Embryonic facial prominence (tissue), 1 donor: ENCODE results near the gene MAP3K19.
"Not testable (repeated sequence)": the region's sequence is repeated elsewhere in the genome, so short reads cannot be mapped to it uniquely, and the experiment has no call there.

Experiments used
- DNase-seq: peaks from one replicate; pipeline ENCODE4 v3.0.0-alpha.2; 2016; ENCODE audit errors: extremely low spot score

The MAP3K19 gene

DNA sequence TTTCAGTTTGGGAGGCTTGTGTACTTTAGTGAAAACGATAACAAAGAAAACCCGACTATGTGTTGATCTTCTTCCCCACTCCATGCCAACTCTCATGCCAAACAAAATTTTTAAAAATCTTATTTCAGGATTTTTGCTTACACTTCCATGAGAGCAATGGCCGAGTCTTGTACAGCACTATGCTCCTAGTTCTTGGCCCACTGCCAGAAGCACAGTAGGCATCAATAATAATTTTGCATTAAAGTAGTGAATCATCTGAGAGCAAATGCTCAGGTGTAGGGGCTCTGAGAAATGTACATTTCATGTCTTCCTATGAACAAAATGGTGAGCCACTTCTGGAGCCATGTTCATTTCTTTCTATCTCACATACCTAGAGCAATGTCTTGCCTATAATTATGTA is 62.2 kb downstream of the MAP3K19 start:
- DNase-seq: no peak

DNA sequence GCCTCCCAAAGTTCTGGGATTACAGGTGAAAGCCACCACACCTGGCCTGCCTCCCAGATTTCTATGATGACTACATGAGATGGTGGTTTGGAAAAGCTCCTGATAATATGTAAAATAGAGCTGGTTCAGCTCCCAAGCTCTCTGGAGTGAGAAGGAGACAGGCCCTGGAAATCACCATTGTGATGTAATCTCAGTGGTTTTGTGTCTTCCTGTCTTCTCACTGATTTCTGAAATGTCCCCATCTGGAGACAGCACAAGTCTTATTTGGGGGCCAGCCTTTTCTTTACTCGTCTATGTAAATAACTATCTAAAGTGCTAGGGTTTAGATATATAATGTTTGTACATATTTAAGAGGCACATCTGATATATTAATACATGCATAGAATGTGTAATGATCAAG is 64.6 kb downstream of the MAP3K19 start:
- DNase-seq: no peak

DNA sequence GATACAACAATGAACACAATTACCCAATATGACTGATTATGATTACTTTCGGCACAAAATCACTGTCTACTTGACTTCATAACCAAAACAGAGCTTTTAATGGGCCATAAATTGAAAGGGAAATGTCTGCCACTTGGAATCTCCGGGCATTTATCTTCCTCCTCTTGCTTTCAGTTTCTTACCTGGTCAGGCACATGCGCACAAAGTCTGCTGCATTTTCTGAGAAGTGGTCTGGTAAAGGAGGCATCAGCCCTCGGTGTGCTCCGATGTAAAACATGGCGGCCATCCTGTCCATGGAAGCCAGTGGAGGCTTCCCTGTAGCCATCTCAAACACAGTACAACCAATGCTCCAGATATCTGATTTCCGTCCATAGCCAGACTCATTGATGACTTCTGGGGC is 66.6 kb downstream of the MAP3K19 start:
- no peak for DNase-seq

DNA sequence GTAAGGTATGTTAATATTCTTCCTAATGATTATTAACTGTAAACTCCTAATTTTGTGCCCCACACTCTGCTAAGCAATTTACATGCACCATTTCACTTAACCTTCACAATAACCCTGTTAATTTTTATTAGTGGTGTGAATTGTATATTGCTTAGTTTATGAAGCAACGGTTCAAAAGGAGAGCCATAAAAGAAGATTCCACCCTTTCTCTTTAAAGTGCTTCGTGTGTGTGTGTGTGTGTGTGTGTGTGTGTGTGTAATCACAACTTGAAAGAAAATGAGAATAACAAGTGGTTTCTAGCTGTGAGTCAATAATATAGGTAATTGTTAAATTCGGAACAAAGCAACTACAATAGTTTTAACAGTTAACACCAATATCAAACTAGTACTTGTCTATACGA is 68.0 kb downstream of the MAP3K19 start:
- no peak for DNase-seq

DNA sequence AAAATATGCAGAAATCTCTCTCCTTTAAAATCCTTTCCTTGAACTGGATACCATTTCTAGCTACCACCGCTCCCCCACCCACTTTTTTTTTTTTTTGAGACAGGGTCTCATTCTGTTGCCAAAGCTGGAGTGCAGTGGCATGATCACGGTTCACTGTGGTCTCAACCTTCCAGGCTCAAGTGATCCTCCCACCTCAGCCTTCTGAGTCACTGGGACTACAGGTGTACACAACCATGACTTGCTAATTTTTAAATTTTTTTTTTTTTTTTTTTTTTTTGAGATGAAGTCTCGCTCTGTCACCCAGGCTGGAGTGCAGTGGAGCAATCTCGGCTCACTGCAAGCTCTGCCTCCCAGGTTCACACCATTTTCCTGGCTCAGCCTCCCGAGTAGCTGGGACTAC is 70.1 kb downstream of the MAP3K19 start:
- not testable (repeated sequence) for DNase-seq

DNA sequence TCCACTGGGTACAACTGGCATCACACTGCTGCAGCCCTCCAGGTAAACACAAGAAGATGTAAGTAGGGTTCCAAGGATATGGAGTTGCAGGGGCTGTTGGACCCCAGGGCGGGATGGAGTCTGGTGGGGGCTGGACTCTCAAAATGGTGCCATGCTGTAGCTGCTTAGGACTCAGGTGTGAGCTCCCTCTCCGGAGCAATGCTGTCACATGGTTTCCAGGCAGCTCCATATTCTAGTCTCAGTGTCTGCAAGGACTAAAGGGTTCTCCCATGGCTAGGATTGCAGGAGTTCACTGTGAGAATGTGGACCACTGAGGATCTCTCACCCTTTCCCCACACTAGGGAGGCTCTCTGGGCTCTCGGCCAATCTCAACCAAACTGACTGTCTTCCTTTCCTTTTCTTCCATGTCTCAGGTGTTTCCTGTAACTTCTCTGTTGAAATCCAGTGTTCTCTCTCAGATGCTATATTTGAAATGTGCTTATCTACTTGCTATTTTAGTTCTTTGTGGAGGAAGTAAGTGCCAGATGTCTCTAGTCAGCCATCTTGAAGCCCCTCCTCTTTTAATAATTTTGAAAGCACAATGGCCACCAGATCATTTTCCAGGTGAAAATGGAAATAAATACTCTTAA is 71.1 kb downstream of the MAP3K19 start:
- DNase-seq: no peak

DNA sequence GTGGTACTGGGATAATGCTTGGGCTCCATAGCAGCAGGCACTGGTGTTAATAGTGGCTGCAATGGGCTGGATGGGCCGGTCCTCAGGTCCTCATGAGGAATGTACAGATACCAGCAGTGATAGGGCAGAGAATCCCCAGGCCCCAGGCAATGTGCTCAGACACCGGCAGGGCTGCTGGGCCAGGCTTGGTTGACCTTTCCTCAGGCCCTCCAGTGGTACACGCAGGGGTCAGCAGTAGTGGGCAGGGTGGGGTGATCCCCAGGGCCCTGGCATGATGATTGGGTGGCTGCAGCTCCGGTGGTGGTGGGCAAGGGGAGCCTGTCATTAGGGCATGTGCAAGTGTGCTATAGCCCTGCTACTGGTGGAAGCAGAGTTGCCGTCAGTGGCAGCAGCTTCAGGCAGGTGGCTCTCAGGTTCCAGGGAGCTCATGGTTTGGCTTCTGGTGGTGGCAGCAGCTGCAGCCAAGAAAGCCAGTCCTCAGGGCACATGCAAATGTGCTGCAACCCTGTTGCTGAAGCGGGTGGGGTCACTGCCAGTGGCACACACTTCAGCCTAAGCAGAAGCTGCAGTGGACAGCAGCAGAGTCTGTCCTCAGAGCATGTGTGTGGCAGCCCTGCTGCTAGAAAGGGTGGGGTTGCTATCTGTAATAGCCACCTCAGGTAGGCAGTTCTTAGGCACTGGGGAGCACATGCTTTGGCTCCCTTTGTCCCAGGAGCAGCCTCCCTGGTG is 71.8 kb downstream of the MAP3K19 start:
- no peak for DNase-seq

DNA sequence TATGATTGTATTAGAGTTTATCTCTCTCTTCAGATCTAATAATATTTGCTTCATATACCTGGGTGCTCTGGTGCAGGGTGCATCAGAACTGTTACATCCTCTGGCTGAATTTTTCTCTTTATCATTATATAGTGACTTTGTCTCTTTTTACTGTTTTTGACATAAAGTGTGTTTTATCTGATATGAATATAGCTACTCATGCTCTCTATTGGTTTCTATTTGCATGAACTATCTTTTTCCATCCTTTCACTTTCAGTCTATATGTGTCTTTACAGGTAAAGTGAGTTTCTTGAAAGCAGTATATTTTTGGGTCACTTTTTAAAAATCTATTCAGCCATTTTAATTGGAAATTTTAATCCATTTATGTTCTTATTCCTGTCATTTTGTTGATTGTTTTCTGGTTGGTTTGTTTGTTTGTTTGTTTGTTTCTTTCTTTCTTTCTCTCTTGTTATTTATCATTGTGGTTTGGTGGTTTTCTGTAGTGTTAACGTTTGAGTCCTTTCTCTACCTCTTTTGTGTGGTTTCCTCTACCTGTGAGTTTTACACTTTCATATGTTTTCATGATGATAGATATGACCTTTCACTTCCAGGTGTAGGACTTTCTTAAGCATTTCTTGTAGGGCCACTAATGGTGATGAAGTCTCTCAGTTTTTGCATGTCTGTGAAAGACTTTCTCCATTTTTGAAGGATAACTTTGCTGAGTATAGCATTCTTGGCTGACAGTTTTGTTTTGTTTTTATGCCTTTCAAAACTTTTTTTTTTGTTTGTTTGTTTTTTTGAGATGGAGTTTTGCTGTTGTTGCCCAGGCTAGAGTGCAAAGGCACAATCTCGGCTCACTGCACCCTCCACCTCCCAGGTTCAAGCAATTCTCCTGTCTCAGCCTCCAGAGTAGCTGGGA is 73.8 kb downstream of the MAP3K19 start:
- DNase-seq: no peak

DNA sequence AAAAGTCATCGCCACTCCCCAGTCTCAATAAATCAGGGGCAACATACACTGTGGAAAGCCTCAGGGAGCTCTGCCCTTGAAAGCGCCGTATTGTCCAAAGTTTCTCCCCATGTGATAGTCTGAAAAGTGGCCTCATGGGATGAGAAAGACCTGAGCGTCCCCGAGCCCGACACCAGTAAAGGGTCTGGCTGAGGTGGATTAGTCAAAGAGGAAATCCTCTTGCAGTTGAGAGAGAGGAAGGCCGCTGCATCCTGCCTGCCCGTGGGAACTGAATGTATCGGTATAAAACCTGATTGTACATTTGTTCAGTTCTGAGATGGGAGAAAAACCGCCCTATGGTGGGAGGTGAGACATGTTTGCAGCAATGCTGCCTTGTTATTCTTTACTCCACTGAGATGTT is 80.1 kb downstream of the MAP3K19 start:
- not testable (repeated sequence) for DNase-seq

DNA sequence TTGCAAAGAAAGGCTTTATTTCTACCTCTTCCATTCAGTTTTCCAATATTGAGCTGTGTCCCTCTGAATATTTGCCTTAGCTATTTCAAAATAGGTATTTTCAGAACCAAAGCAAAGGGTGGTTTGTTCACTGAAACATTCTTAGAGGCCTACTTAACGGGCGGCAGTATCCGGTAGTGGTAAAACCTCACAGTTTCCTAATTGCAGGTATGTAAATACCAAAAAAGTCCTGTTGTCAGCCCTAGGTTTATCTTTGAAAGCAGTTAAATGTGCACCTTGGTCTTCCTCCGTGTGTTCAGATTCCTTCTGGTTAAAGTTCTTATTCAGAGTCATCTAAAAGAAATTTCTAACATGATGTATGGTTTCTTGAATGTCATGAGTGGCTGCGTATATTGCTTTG is 89.8 kb downstream of the MAP3K19 start:
- DNase-seq: no peak

DNA sequence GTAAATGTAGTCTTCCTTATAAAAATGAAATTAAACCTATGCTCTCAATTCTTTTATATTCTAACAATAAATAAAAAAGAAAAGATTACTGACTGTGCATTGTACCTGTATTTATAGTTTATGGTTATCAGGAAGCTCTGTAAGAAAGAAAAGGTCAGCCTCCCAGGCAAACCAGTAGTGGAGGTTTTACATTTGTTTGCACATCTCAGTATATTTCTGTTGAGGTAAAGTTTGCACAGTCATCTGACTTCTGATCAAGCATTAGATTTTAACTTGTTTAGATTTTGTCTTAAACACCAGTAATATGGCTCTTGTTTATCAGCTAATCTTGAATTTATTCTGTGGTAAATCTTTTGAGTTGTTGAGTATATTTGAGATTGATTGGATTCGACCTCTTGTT is 91.5 kb downstream of the MAP3K19 start:
- DNase-seq: no peak

DNA sequence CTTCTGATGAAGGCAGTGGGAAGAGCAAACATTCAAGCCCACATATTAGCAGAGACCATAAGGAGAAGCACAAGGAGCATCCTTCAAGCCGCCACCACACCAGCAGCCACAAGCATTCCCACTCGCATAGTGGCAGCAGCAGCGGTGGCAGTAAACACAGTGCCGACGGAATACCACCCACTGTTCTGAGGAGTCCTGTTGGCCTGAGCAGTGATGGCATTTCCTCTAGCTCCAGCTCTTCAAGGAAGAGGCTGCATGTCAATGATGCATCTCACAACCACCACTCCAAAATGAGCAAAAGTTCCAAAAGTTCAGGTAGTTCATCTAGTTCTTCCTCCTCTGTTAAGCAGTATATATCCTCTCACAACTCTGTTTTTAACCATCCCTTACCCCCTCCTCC is 93.2 kb downstream of the MAP3K19 start:
- DNase-seq: no peak

DNA sequence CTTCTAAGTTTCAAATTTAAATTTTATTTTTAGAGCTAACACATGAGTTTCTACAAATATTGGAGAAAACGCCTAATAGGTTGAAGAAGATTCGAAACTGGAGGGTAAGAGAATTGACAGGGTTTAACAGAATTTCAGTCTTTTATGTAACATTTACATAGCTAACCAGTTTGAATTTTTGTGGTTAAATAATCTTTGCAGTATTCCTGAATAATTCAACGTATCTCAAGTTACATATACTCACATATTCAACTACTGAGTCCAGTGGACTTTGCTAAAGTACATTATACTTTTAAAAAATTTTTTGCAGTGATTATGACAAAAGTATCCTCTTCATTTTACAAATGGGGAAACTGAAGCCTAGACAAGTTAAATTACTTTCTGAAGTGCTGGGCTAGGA is 94.6 kb downstream of the MAP3K19 start:
- no peak for DNase-seq

DNA sequence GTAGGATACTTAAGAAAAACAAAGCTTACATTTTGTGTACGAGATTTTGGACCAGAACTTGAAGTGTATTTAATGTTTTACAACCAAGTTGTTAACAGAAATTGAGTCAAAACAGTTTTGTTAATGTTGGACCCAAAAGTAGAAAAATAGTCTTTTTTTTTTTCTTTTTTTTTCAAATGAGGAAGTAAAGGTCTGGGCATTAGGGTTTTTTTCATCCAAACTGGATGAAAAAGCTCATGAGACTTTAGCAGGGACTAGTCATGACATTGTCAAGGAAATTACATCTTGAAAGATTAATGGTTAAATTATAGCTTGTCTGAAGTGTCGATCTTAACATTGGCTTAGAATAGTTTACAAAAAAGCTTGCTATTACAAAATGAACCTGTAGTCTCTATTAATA is 96.4 kb downstream of the MAP3K19 start:
- no peak for DNase-seq

DNA sequence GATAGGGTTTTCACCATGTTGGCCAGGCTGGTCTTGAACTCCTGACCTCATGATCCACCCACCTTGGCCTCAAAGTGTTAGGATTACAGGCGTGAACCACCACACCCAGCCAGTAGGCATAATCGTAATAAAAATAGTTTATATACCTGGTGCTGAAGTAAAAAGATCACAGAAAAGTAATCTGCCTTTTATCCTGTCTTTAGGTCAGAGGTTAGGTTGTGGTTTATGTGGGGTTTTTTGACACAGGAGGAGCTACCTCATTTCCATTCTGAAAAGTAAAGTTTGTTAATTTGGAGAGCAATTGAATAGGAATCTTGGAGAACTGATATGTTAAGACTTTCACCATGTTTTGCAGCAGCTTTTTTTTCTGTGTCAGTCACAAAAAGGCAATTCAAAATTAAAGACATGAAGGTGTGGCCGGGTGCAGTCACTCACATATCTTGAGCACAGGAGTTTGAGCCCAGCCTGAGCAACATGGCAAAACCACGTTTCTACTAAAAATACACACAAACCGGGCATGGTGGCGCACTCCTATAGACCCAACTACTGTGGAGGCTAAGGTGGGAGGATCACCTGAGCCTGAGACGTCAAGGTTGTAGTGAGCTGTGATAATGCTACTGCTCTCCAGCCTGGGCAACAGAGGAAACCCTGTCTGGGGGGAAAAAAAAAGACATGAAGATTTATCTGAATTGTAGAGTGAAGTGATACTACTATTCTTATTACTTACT is 97.1 kb downstream of the MAP3K19 start:
- DNase-seq: no peak

DNA sequence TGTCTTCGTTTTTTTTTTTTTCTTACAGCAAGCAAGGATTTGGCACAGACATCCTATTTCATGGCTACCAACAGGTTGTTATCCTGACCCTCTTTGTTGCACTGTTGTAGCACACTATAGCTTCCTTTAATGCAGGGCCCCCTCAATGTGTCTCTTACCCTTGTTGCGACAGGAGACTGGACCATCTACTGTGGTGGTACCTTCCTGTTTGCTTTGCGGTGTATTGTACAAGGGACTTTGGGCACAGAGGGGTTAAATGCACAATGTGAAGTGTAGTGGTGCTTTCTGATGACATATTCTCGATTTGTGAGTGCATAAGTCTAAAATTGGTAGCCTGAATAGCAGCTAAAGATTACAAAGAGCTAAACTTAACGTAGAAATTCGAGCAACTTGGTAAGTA is 101.2 kb downstream of the MAP3K19 start:
- DNase-seq: no peak

DNA sequence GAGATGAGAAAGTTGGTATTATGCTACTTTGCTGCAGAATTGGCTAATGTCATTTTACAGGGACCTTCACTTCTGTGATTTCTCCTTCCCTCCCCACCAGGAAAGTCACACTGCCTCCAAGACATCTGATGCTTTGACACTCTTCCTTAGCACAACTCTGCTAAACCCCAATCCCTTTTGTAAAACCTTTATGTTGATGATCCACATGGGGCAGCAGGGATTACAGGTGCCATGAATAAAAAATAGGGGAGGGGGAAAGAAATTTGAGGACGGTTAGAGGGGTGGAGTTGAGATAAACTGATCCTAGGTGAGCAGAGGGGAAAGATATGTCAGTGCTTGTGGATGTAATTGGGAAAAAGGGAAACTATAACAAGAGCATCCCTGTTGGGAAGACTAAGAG is 102.3 kb downstream of the MAP3K19 start:
- no peak for DNase-seq

DNA sequence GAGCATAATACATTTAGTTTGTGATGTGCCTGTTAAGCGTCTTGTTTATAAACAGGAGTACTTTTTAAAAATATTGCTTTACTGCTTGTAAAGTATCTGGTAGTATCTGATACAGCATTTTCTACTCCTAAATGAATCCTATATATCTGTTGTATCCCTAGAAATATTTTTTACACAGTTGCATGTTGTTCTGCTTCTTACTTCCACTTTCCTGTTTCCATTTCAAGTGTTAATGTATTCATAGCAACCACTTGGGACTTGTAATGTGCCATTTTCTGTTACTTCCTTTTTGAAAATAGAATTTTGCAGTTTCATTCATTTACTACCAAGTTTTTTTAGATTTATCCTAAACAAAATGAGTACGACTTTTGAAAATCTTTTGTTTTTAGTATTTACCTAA is 103.7 kb downstream of the MAP3K19 start:
- no peak for DNase-seq

DNA sequence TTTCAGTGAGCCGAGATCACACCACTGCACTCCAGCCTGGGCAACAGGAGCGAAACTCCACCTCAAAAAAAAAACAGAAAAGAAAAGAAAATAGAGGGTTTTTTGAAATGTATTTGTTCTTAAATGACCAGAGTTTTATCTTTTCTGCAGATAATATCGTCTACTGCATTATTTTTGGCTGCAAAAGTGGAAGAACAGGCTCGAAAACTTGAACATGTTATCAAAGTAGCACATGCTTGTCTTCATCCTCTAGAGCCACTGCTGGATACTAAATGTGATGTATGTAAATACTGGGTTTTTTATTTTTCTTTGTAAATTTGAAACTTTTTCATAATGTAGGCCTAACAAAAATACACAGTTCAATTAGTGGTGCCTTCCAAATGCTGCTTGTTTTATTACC is 110.6 kb downstream of the MAP3K19 start:
- no peak for DNase-seq

DNA sequence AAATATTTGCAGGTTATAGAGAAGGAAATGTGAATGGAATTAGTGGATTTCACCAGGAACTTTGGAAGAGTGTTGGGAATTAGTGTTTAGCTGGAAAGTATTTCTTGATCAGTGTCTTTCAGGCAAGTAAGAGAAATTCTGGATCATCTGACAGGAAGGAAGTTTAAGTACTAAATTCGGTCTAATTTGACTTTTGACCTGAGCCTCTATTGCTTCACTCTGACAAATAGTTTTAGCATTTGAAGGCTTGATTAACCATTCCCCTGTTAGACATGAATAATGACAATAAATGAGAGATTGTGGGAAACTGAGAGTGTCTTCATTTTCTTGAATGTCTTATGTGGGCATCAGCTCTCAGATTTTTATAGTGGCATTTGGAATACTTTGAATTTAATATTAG is 112.6 kb downstream of the MAP3K19 start:
- no peak for DNase-seq

DNA sequence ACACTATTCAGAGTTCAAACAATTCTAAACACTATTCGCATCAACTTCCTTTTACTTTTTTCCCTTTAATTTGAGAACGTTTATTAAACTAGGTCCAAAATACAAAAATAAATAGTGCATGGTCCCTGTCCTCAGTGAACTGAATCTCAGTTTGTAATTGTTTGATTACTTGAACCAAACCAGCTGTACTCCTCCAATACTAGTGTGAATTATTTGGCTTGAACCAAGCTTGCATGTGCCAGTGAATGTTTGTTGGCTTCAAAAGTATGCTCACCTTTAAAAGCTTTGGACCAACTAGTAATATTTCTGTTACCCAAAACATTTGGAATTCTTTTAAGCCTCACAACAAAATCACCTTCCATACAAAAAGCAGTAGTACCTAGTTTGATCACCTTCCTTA is 113.1 kb downstream of the MAP3K19 start:
- no peak for DNase-seq

DNA sequence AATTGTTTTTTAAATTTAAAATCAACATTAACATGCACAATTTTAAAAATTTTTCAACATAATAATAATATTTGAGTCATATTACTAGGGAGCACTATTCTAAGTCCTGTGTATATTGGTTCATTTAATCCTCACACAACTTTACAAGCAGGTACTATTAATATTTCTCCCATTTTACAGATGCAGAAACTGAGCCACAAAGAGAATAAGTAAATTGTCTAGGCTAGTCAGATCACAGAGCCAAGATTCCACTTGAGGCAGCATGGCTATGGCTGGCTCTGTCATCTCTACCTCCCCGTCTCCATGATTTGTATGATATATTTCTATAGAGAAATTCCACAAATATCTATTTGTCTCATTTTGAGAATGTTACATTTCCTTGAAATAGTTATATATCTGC is 113.5 kb downstream of the MAP3K19 start:
- no peak for DNase-seq
